HG02981 (cell line): Measurements from ENCODE around the gene GP1BB.
"Not testable (repeated sequence)": the region's sequence is repeated elsewhere in the genome, so short reads cannot be mapped to it uniquely, and the experiment has no call there.

ENCODE experiments used
- ATAC-seq: cut with Tn5 transposase; IDR thresholded peaks from one replicate; pipeline ENCODE4 v1.9.1; 2021; ENCODE audit warnings: mild to moderate bottlenecking, moderate library complexity; ENCODE audit not compliant: unreplicated experiment

The GP1BB gene

DNA sequence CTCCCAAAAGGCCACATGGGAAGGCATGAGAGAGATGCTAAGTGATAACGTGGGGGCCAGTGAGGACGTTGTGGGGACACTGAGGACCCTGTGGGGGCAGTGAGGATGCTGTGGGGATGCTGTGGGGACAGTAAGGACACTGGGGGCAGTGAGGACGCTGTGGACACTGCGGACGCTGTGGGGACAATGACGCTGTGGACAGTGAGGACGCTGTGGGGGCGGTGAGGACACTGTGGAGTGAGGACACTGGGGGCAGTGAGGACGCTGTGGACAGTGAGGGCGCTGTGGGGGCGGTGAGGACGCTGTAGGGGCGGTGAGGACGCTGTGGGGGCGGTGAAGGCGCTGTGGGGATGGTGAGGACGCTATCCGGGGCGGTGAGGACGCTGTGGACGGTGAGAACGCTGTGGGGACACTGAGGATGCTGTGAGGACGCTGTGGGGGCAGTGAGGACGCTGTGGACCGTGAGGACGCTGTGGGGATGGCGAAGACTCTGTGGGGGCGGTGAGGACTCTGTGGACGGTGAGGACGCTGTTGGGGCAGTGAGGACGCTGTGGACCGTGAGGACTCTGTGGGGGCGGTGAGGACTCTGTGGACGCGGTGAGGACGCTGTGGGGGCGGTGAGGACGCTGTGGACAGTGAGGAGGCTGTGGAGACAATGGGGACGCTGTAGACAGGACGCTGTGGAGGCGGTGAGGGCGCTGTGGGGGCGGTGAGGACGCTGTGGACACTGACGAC lies 1.8 kb downstream of the GP1BB start:
- ATAC-seq = no peak

DNA sequence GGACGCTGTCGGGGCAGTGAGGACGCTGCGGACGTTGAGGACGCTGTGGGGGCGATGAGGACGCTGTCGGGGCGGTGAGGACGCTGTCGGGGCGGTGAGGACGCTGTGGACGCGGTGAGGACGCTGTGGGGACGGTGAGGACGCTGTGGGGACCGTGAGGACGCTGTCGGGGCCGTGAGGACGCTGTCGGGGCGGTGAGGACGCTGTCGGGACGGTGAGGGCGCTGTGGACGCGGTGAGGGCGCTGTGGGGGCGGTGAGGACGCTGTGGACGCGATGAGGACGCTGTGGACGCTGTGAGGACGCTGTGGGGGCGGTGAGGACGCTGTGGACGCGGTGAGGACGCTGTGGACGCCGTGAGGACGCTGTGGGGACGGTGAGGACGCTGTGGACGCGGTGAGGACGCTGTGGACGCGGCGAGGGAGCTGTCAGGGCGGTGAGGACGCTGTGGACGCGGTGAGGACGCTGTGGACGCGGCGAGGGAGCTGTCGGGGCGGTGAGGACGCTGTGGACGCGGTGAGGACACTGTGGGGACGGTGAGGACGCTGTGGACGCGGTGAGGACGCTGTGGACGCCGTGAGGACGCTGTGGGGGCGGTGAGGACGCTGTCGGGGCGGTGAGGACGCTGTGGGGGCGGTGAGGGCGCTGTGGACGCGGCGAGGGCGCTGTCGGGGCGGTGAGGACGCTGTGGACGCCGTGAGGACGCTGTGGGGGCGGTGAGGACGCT lies 2.9 kb downstream of the GP1BB start:
- not testable (repeated sequence) for ATAC-seq

DNA sequence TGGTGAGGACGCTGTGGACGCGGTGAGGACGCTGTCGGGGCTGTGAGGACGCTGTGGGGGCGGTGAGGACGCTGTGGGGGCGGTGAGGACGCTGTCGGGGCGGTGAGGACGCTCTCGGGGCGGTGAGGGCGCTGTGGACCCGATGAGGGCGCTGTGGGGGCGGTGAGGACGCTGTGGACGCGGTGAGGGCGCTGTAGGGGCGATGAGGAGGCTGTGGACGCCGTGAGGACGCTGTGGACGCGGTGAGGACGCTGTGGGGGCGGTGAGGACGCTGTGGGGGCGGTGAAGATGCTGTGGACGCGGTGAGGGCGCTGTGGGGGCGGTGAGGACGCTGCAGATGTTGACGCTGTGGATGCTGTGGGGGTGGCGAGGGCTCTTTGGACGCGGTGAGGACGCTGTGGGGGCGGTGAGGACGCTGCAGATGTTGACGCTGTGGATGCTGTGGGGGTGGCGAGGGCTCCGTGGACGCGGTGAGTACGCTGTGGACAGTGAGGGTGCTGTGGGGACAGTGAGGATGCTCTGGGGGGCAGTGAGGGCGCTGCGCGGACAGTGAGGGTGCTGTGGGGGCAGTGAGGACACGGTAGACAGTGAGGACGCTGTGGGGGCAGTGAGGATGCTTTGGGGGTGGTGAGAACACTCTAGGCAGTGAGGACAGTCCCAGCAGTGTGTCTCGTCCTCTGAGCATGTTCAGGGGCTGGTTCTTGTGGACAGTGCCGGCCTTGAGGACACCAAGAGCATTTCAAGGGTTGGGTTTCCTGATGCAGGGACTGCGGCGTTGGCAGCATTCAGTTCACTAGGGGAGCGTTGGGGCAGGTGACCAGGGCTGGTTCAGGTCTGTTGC lies 4.2 kb downstream of the GP1BB start:
- ATAC-seq = no peak

DNA sequence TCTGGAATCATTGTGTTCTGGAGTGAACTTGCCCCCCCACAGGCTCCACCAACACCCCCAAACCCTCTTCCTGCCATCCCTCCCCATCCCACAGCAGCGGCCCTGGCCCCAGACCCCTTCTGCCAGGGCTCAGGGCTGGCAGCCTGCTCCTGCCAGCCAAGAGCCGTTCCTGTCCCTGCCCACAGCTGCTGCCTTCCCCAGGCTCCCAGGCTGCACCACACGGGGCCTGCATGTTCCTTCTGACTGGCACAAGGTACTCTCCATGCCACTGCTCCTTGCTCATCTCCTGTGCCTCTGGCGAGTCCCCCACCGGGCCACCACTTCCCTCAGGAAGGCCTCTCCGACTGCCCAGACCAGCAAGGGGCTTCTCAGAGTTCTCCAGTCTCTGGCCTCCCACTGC lies 4.9 kb downstream of the GP1BB start:
- ATAC-seq = no peak

DNA sequence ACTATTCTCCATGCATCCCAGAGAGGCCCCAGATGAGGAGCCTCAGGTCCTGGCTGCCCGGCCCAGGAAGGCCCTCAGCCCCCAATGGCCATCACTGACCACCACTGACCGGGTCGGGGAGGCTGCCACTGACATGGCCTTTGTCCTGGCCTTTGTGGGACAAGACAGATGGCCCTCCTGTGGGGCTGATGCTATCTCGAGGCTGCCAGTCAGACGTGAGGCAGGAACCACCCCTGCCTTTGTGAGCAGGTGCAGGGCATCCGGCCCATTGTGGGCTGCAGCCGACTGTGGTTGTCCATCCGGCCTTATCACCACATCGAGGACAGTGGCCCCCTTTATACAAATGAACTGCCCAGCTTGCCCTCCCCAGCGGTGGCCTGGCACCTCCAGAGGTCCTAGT lies 5.5 kb downstream of the GP1BB start:
- no peak for ATAC-seq

- no peak for ATAC-seq
Observed at GRCh38 chr22:19729507-19729906, 6.2 kb downstream of the GP1BB start.

- no peak for ATAC-seq
Observed at GRCh38 chr22:19730198-19730597, 6.9 kb downstream of the GP1BB start.

GRCh38 chr22:19730655-19731360 lies 7.5 kb downstream of the GP1BB start:
- peak; percentile 56 for ATAC-seq

- no peak for ATAC-seq
Observed at GRCh38 chr22:19731361-19732135, 8.2 kb downstream of the GP1BB start.

DNA sequence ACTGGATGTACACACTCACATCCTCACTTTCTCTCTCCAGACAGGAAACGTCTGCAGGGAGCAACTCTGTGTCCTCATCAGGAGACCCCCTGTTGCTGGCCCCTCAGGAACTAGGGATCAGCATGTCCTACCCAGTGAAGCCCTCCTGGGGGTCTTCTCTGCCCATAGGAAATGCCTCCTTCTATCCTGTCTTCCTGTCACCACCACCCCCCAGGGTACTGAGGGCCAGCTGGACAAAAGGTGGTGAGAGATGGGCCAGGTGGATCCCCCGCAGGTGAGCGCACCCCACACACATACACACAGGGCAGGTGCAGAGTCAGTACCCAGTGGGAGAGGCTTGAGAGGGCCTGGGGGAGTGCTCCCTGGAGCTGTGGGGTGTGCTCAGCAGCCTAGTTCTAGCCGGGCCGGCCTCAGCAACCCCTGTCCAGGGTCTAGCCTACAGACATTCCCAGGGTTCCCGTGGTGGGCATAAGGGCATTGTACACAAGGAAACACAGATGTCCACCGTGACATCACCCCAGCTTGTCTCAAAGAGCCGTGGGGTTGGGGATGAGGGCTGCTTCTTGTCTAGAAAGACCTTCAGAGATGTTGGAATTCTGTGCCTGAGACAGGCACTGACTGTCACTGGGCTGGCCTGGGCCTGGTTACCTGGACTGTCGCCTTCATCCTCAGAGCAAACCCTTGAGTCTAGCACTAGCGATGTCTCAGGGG lies 9.2 kb downstream of the GP1BB start:
- ATAC-seq = no peak

GRCh38 chr22:19733755-19734154 lies 10.4 kb downstream of the GP1BB start:
- no peak for ATAC-seq

DNA sequence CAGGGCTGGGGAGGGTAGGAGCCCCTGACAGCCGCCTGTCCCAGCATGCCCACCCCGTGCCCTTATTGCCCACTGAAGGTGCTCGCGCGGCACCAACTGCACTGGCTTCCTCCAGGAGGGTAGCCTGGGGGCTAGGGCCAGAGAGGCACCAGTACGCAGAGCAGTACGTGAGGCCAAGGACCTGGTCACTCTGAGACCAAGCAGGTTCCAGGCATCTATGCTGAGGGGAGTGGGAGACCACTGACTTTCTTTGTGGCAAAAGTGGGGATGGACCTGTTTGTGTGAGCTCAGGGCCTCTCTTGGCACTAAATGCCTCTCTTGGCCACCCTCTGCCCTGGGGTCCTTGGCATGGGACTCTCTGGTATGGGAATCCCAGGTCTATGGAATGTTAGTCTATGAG lies 10.8 kb downstream of the GP1BB start:
- no peak for ATAC-seq

DNA sequence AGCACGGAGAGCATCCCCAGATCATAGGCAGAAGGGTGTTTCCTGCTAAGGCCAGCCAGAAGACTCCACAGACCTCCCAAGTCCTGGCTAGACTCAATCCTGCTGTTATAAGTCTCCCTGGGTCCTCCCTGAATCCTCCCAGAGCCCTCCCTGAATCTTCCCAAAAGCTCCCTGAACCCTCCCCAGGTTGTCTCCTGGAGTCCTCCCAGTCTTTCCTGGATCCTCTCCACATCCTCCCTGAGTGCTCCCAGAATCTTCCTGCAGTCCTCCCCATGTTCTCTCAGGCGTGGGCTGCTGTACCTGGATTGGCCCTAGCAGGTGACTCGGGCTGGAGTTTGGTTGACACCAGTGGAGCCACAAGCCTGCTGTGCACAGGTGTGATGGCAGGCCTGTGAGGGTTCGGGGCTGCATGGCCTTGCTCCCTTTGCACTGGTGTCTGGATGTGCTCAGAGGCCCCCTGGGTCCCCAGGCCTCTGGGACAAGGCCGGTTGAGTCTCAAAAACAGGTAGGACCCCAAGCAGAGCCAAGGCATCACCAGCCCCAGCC lies 11.6 kb downstream of the GP1BB start:
- ATAC-seq = no peak

DNA sequence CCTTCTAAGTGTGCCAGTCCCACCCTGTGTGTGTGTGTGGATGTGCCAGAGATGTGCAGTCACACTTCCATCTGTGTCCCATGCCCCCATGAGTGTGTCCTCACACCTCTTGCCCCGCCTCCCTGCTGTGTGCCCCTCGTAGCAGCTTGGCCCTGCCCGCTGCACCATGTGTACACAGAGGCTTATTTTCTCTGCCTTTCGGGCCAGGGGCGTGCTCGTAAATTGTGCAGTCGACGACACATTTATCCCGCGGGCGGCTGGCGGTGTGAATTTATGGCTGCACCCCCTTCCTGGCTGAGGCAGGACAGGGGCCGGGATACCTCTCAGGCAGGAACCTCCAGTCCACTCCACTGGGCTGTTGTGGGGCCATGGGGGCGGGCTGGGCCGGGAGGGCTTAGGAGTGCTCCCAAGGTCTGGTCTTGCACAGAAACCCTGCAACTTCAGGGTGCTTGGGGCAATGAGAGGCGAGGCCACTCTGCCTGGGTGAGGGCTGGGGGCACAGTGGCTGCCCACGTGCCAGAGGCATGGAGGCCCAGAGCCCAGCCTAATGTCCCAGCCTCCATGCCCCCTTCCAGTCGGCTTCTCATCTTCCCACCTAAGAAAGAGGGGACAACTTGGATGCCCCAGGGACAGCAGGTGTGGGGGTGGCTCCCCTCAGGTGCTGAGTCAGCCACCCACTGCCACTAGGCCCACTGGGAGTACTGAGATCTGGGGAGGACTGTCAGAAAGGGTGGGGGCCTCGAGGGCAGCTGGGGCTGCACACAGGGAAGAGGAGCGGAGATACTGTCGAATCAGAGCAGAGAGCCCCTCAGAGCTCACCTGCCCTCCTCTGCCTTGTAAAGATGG lies 12.5 kb downstream of the GP1BB start:
- ATAC-seq = no peak

GRCh38 chr22:19737846-19738663 lies 14.7 kb downstream of the GP1BB start:
- ATAC-seq = no peak

DNA sequence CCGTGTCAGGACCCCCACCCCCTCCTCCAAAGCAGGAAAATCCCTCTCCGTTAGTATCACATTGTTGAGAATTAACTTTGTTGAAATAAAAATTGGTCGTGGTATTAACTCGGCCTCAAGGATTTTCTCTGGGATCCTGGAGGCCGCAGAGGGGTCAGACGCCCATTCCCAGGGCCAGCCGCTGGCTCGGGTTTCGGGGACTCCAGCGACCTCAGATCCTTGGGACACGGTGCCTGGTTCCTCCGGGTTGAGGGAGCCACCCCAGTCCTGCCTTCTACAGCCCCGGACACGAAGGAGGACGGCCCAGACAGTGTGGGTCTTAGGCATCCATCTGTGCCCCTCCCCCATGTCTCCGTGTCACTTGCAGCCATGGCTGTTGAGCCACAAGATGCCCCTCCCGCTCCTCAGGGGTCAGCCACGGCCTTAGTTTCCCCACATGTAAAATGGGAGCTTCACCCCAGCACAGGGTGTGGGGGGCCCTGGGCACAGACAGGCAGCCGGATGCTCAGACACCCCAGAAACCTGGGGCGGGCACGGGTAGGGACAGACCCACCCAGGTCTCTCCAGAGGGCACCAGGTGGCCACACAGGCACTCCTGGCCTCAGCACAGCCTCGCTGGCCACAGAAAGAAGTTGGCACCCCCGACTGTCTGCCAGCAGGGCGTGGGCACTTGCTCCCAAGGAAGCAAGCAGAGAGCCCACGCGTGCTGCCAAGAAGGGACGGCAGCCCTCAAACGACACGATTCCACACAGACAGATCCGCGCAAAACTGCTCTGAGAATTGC lies 15.5 kb downstream of the GP1BB start:
- no peak for ATAC-seq

DNA sequence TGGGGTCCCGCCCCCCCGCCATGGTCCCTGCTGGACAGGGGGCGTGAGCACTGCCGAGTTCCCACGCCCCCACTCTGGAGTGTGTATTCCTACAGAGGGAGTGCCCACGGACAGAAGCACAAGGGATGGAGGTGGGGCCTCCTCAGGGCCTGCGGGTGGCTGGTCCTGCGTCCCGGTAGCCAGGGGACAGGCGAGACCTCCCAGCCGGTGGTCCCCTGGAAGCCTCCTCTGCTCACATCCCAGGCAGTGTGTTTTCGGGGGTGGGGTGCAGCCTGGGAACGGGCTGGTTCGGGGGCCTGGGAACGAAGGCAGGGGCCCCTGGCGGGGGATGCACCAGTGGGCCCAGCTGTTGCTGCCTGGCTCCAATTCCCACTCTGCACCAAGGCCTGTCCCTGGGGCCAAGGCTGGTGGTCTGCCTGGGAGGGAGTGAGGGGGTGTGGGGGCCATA lies 16.1 kb downstream of the GP1BB start:
- no peak for ATAC-seq
